Dermis microvascular lymphatic vessel endothelial cell (primary cell): Measurements from ENCODE around the gene PRKG1. TPM values are rescaled to one million over a fixed set of nuclear protein-coding genes. Genes with fewer than 3 reads are reported as not detected.

Experiments used
- DNase-seq, 2 donors: peaks; one replicate each; pipeline versions ENCODE4 v3.0.0 to v3.0.0-alpha.2; 2010; ENCODE audit warnings: low read depth in 2 of 2
- total RNA-seq: library from RNA; depleted of rRNA; stranded (reverse); fragments of >200 nt; gene quantifications from 2 replicates; pipeline ENCODE4 v1.2.1, GENCODE V29; 2014

Gene PRKG1
- total RNA-seq, 1 donor from 2014 or later, result 0.64 TPM

- DNase-seq, result no peak
Observed at GRCh38 chr10:51980752-51981151, 906.5 kb downstream of the PRKG1 start.

- no peak for DNase-seq
Observed at GRCh38 chr10:51981731-51982130, 907.4 kb downstream of the PRKG1 start.

GRCh38 chr10:51983481-51983880, 909.2 kb downstream of the PRKG1 start:
- no peak for DNase-seq

GRCh38 chr10:51985336-51985735, 911.0 kb downstream of the PRKG1 start:
- no peak for DNase-seq

GRCh38 chr10:51986516-51986915, 912.2 kb downstream of the PRKG1 start:
- no peak for DNase-seq

GRCh38 chr10:51993475-51993874, 919.2 kb downstream of the PRKG1 start:
- DNase-seq, result no peak

GRCh38 chr10:51999096-51999495, 924.8 kb downstream of the PRKG1 start:
- DNase-seq, result no peak

GRCh38 chr10:52004342-52004949, 930.2 kb downstream of the PRKG1 start:
- DNase-seq, result peak; percentile 20 to 44

GRCh38 chr10:52007091-52007490, 932.8 kb downstream of the PRKG1 start:
- no peak for DNase-seq

- DNase-seq, result no peak
Observed at GRCh38 chr10:52011118-52011517, 936.8 kb downstream of the PRKG1 start.

- no peak for DNase-seq
Observed at GRCh38 chr10:52019077-52019555, 944.8 kb downstream of the PRKG1 start.

GRCh38 chr10:52019656-52020055, 945.4 kb downstream of the PRKG1 start:
- no peak for DNase-seq

- DNase-seq, result no peak
Observed at GRCh38 chr10:52020173-52020572, 945.9 kb downstream of the PRKG1 start.

GRCh38 chr10:52020702-52021101, 946.4 kb downstream of the PRKG1 start:
- no peak for DNase-seq

GRCh38 chr10:52027055-52027705, 952.9 kb downstream of the PRKG1 start:
- no peak for DNase-seq

GRCh38 chr10:52028523-52028858, 954.2 kb downstream of the PRKG1 start:
- no peak for DNase-seq

- DNase-seq, result no peak
Observed at GRCh38 chr10:52029628-52030027, 955.3 kb downstream of the PRKG1 start.

- no peak for DNase-seq
Observed at GRCh38 chr10:52030051-52030790, 955.9 kb downstream of the PRKG1 start.

- DNase-seq, result no peak
Observed at GRCh38 chr10:52030975-52031374, 956.7 kb downstream of the PRKG1 start.

- no peak for DNase-seq
Observed at GRCh38 chr10:52031771-52032170, 957.5 kb downstream of the PRKG1 start.

GRCh38 chr10:52032681-52033629, 958.7 kb downstream of the PRKG1 start:
- no peak for DNase-seq
